Erythroblast (primary cell): Measurements from ENCODE around the gene WDR45.
"Not testable (repeated sequence)": the region's sequence is repeated elsewhere in the genome, so short reads cannot be mapped to it uniquely, and the experiment has no call there.

Experiments used
- GATA1 ChIP-seq: IDR thresholded peaks from 2 replicates; pipeline ENCODE4 v1.6.1; 2011; ENCODE audit warnings: low read depth, mild to moderate bottlenecking, control low read depth, low read length, moderate library complexity
- POLR2A ChIP-seq: IDR thresholded peaks from 2 replicates; pipeline ENCODE4 v1.6.1; 2011; ENCODE audit warnings: mild to moderate bottlenecking, low read length

DNA sequence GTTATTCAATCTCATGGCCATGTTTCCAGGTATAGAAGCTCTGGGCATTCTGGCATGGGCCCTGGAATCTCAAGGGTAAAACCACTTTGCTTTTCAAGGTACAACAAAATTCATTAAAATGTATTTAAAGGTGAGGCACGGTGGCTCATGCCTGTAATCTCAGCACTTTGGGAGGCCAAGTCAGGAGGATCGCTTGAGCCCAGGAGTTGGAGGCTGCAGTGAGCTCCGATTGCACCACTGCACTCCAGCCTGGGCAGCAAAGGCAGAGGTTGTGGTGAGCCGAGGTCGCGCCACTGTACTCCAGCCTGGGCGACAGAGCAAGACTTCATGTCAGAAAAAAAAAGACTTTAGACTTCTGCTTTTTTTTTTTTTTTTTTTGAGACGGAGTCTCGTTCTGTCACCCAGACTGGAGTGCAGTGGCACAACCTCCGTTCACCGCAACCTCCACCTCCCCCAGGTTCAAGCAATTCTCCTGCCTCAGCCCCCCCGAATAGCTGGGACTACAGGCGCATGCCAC is 48.1 kb upstream of the WDR45 start:
- not testable (repeated sequence) for TF ChIP-seq POLR2A, GATA1
